LNCaP clone FGC (cell line): ENCODE measurements around the gene PSEN1.

Experiments
- DNase-seq: peaks from one replicate; pipeline ENCODE4 v3.0.0-alpha.2; 2011; ENCODE audit warnings: low read depth
- H3K4me3 ChIP-seq: 2 replicates; pipeline ENCODE4 v1.5.1; 2011; ENCODE audit warnings: mild to moderate bottlenecking, low read depth, low read length, control low read depth
- CTCF ChIP-seq: IDR thresholded peaks from 2 replicates; pipeline ENCODE4 v1.5.1; 2012; ENCODE audit warnings: mild to moderate bottlenecking; ENCODE audit not compliant: control insufficient read depth, insufficient read depth; ENCODE audit errors: extremely low read depth

PSEN1 gene

GRCh38 chr14:73227812-73228781, 91.8 kb downstream of the PSEN1 start:
- no peak for TF ChIP-seq CTCF
- DNase-seq = no peak
- H3K4me3 ChIP-seq = no peak overlapping the region

GRCh38 chr14:73230051-73230450, 93.7 kb downstream of the PSEN1 start:
- no peak for TF ChIP-seq CTCF
- DNase-seq = no peak
- no peak overlapping the region for H3K4me3 ChIP-seq

GRCh38 chr14:73231981-73232851, 95.9 kb downstream of the PSEN1 start:
- no peak for DNase-seq
- no peak overlapping the region for H3K4me3 ChIP-seq
- TF ChIP-seq CTCF = 0 out of 2 replicates have a peak, but pooled peaks have one; percentile 18

GRCh38 chr14:73232984-73233383, 96.7 kb downstream of the PSEN1 start:
- H3K4me3 ChIP-seq = no peak overlapping the region
- DNase-seq = no peak
- no peak for TF ChIP-seq CTCF

- DNase-seq = no peak
- no peak overlapping the region for H3K4me3 ChIP-seq
- TF ChIP-seq CTCF = no peak
These were observed 97.3 kb downstream of the PSEN1 start for GRCh38 chr14:73233564-73233963.

GRCh38 chr14:73234029-73234428, 97.7 kb downstream of the PSEN1 start:
- no peak overlapping the region for H3K4me3 ChIP-seq
- no peak for DNase-seq
- no peak for TF ChIP-seq CTCF
